ENCODE data around the gene AGPAT4. TPM values are rescaled to one million over a fixed set of nuclear protein-coding genes. Genes with fewer than 3 reads are reported as not detected.

The AGPAT4 gene
- total RNA-seq, 1 experiment from 2014 or later, result 22.0 TPM

- Histone ChIP-seq H3T11ph (ENCODE audit: low read length) (peak overlapping the region; percentile 23), H2BK120ac (ENCODE audit: low read depth, low read length, poor library complexity, severe bottlenecking) (peak overlapping the region; percentile 84), H3K9me3 (ENCODE audit: control insufficient read depth, low read depth, low read length) (no peaks in the 10 kb centered on the region), H3K56ac (ENCODE audit: insufficient read length, low read depth, low read length) (no peak overlapping the region), H3K27me3 (ENCODE audit: insufficient read depth, low read length) (no peaks in the 10 kb centered on the region), H2BK20ac (ENCODE audit: low read depth, low read length, poor library complexity, severe bottlenecking) (no peak overlapping the region), H4K5ac (ENCODE audit: insufficient read length, low read depth, low read length) (no peak overlapping the region), H3K79me1 (ENCODE audit: insufficient read depth, low read depth, low read length, poor library complexity, severe bottlenecking) (no peaks in the 10 kb centered on the region), H3K14ac (ENCODE audit: insufficient read depth, low read length) (peak overlapping the region; percentile 51; the same call in 1 of the 2 replicates), H3K79me2 (ENCODE audit: insufficient read depth, low read length) (peaks cover 6% of the 10 kb centered on the region; the same call in 1 of the 2 replicates), H4K20me1 (ENCODE audit: control insufficient read depth, insufficient read depth, insufficient read length) (no peaks in the 10 kb centered on the region), H2AFZ (ENCODE audit: low read length) (no peak overlapping the region), H4K91ac (ENCODE audit: insufficient read length, low read depth, low read length) (no peak overlapping the region), H4K8ac (replicated peaks; ENCODE audit: insufficient read length, low read depth, low read length) (no peak overlapping the region), H2BK15ac (ENCODE audit: low read depth, low read length) (no peak overlapping the region), H3K23me2 (ENCODE audit: insufficient read length, low read depth, low read length, poor library complexity, severe bottlenecking) (peaks cover 9% of the 10 kb centered on the region), H3K4ac (ENCODE audit: low read depth, low read length) (no peak overlapping the region; the same call in 1 of the 2 replicates), H3K4me1 (ENCODE audit: insufficient read depth, low read length) (peaks cover under 1% of the 10 kb centered on the region), H3K9ac (ENCODE audit: extremely low read depth, insufficient read length, low read length) (peak overlapping the region; percentile 75), H3K4me2 (ENCODE audit: insufficient read depth, insufficient read length, low read length) (peak overlapping the region; percentile 77), H2BK5ac (ENCODE audit: insufficient read length, low read length) (no peak overlapping the region), H3K27ac (ENCODE audit: insufficient read length, low read depth, low read length) (peak overlapping the region; percentile 71), H2AK5ac (ENCODE audit: insufficient read length, low read length) (no peak overlapping the region), H3K23ac (ENCODE audit: insufficient read length, low read depth, low read length) (no peak overlapping the region), H3K18ac (ENCODE audit: insufficient read length, low read depth, low read length) (peak overlapping the region; percentile 79), H2BK12ac (ENCODE audit: insufficient read length, low read depth, low read length) (no peak overlapping the region)
- no peaks in the 10 kb centered on the region; the same call in 1 of the 2 replicates for H3K27me3 Mint-ChIP-seq (ENCODE audit: low read depth)
- TF ChIP-seq CTCF (conservative IDR thresholded peaks at IDR 0.05), result no peak
- WGBS (ENCODE audit: extremely low coverage, insufficient read length, low lambda C conversion rate), result no CpG with 5 or more reads among the region's 11 CpGs
- peak overlapping the region; percentile 84 to 95 for H3K4me3 Mint-ChIP-seq
- peaks cover 8 to 14% (median 12%) of the 10 kb centered on the region in 3 experiments; a peak in 5 of 7 replicates for H3K36me3 Mint-ChIP-seq (ENCODE audit: insufficient read depth in 1 of 3, low read depth in 3 of 3)
- no peaks in the 10 kb centered on the region; a peak in 1 of 5 replicates for H3K9me3 Mint-ChIP-seq
- peak overlapping the region; percentile 96 to 99 (median 98) for H3K27ac Mint-ChIP-seq
- peaks cover 38 to 39% of the 10 kb centered on the region in 2 experiments for H3K4me1 Mint-ChIP-seq
- peak; percentile 46 for DNase-seq
Measured at GRCh38 chr6:161273274-161273751, 548 bp downstream of the AGPAT4 start.
